Inflammatory macrophage treated with lipopolysaccharide for 1 hour (primary cell): ENCODE measurements around the gene PMFBP1.

Experiments used
- DNase-seq, 2 donors: peaks; one replicate each; pipeline ENCODE4 v3.0.0-alpha.2; 2020 to 2022

Gene PMFBP1

DNA sequence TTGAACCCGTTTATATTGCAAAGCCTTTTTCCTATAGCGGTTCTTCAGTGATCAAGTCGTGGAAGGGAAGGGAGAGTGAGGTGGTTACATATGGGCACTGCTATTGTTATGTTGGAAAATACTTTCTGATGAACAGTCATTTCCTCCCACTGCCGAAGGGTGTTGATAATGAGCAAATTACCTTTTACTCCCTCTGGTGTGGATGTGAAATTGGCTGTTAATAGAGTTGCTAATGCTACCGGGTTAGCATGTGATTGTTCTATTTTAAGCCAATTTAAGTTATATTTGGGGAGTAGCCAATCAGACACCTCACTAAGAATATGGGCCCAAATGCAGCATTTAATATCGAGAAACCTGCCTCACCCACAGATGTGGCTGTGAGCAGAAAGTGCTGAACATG lies 15.6 kb upstream of the PMFBP1 start:
- DNase-seq = no peak

DNA sequence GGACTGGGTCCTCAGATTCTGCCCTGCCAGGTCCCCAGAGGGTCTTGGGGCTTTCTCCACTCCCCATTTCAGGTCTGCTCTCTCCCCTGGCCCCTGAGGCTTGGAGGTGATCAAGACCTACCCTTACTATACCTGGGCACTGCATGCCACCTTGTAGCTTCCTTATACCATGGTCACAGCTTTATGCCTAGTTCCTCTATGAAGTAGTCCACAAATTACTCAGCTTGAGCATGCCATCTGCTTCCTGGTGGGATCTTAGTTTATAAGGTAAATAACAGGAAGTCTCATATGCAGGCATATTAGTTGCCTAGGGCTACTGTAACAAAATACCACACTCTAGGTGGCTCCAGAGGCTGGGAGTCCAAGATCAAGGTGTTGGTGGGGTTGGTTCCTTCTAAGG lies 11.0 kb upstream of the PMFBP1 start:
- DNase-seq = no peak

DNA sequence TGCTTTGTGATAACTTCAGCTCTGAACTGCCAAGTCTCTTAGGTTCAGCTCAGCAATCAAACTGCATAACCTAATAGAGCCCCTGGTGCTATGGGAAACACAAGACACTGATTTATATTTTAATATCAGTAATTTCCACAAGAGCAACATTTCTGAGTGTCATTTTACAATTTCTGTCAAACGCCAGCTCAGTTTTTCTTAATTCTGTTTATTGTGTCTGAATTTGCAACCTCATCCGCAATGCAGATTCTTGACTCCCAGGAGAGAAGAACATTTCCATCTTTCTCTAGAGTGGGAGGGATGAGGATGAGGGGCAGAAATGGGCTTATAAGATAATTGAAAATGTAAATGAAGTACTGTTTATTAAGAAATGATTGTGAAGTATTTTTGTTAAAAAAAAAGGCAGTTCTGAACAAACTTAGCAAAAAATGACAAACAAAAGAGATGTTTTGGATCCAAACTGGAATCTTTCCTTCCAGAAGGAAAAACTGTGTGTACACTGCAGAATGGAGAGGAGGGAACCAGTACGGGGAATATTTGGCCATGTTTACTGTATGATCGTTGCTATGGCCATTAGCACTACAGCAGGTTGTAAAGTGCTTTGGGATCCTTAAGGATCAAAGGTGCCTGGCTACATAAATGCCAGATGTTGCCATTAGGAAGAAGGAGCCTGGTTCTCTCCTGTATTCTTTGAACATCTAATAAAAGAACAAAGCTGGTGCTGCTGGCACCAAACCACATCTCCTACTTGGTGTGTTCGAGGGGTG lies 7.4 kb upstream of the PMFBP1 start:
- DNase-seq = no peak

DNA sequence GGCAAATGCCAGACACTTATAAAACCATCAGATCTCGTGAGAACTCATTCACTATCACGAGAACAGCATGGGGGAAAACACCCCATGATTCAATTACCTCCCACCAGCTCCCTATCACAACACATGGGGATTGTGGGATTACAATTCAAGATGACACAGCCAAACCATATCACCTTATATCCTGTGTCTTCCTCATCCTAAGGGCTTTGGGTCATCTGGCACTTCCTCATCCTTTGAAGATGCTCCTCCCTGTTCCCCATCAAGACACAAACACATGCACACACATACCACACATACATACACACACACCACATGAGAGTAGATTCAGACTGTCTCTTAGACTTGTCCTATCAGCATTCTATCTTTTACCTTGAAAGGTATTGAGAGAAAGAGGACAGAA lies 2.8 kb upstream of the PMFBP1 start:
- no peak for DNase-seq

DNA sequence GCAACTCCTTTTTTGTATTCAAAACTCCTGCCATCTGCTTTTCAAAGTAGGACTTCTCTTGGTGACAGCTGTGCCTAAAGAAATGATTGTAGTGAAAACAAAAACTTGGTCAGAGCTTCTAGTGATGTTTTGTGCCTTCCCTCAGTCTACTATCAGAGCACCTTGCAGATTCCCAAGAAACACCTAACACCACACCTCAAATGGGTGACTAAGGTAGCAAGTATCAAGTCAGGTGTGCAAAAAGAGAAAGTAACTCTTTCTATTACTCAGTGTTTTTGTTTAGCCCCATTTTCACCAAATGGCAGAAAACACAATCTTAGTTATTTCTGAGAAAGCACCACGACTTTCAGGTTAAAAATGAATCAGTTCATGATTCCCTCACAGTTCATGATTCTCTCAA lies 2.0 kb upstream of the PMFBP1 start:
- no peak for DNase-seq

DNA sequence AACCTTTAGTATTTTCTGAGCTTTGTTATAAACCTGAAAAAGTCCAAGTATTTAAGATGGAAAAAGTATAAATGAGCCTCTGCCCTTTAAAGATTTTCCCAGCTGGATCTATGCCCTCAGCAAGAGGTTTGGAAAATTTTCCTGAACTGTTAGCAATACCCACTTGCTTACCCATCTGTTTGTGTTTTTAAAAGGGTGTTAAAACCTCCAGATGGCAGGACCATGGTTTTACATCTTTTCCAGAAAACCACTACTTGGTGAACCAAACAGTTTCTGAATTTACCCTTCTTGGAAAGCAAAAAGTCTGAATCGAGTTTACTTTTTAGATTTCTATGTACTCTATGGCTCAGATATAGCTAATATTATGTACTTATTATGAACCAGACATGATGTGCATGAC lies 719 bp downstream of the PMFBP1 start:
- no peak for DNase-seq

DNA sequence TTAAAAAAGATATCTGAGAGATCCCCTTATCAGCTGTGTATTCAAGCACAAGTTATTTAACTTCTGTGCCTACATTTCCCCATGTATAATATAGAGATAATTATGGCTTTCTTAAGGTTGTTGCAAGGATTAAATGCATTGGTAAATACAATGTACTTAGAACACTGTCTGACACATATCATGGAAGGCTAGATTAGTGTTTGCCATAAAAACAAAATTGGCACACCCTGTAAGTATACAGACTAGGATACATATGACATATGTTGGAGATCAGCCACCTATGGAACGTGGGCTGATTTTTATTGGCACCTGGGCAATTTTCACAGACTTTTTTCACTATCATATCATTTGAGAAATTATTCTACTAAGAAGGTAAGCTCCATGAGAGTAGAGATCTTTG lies 2.2 kb downstream of the PMFBP1 start:
- no peak for DNase-seq

DNA sequence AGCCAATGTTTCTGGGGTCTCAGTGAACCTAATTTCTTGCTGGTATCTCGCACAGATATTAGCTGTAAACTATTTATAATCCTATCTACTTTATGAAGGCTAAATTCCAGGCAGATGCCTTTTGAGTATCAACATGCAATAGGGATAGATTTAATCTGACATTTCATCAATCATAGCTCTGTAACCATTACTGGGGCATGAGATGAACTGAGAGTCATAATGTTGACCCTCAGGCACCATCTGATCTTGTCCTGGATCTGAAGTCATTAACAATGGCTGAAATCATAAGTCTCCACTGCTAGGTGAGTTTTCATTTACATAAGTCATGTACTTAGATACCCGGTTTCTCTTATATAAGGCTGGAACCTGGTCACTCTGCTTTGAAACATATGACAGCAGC lies 3.6 kb downstream of the PMFBP1 start:
- DNase-seq = no peak

DNA sequence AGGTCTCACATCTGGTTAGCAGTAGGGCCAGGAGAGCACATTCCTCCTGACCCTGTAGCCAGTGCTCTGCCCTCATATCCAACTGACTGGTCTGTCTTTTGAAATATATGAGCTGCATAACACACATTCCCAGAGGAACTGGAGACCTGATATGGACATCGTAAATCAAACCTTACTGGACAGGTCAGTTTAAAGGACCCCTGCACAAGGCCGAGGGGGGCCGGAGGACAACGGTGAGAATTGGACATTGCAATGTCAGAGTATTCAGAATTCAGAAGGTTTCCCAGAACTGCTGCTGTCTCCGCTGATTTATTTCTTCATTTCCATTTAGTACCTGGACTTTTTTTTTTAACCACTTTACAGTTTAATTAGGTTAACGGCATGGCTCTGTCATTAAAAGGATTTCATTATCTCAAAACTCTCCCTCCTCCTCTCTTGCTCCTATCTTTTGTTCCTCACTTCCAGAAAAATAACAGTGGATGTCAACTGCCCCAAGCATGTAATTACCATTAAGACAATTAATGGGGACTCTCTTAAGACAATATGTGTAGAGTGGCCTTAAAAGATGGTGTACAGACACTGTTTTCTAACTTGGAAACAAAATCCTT lies 4.9 kb downstream of the PMFBP1 start:
- DNase-seq = no peak

DNA sequence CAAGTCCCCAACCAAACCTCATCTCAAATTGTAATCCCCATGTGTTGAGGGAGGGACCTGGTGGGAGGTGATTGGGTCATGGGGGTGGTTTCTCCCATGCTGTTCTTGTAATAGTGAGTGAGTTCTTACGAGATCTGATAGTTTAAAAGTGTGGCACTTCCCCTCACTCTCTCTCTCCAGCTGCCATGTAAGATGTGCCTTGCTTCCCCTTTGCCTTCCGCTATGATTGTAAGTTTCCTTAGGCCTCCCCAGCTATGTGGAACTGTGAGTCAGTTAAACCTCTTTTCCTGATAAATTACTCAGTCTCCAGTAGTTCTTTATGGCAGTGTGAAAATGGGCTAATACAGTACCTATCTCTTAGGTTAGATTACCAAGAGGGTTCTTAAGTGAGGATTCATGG lies 5.8 kb downstream of the PMFBP1 start:
- peak in 1 of 2 donors; percentile 27 for DNase-seq

DNA sequence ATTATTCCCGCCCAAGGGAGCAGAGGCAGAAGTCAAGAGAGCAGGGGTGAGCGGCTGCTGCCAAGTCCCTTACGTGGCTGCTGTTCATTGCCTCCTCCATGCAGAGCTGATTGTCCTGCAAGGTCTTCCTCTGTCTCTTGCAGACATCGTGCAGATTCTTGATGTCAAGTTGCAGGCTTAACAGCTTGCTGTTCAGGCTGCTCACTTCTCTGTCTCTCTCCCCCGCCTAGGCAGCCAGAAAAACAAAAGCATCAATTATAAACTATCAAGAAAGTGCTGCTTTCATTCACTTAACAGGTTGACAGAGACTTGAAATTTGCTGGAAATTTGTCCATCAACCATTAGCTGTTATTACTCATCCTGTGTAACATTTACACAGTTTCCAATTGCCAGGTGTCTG lies 7.3 kb downstream of the PMFBP1 start:
- no peak for DNase-seq

DNA sequence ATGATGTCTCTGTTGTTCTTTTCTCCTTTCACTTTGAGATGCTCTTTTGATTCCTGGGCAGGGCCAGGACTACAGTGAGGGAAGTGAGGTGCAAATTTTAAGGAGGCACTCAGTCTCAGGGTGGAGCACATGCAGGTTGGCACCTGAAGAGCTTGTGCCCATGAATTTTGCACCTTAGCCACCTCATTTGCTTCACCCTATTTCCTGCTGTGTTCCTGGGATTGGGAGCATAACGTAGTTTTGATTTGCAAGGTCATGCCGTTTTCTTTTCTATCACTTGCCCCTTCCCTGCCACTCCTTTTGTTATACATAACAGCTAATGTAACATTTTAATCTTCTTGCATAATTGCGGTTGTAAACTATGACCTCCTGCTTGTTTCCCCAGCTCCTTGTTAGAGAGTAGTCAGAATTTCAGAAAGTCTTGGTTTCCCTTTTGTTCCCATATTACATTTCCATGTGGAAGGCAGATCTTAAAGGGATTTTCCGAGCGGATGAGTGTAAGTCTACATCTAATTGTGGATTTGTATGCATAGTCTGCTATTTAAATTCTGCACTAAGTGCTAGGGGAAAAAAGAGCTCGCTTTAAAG lies 9.8 kb downstream of the PMFBP1 start:
- no peak for DNase-seq

DNA sequence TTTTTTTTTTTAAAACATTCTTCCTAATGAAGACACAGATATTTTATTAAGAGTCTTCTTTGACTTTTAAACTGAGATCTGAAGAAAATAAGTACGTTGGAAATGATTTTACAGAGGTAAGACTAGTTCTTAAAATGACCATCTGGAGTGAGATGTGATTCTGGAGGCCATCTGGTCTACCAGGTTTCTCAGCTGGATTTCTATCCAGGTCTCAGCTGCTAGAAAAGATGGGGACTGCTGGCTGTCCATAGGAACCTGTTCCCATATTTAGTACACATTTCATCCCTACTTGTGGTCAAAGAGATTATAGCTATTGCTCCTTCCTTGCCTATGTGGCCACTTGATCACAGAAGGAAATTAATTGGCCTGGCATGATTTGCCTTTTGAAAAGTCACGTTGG lies 12.2 kb downstream of the PMFBP1 start:
- no peak for DNase-seq

DNA sequence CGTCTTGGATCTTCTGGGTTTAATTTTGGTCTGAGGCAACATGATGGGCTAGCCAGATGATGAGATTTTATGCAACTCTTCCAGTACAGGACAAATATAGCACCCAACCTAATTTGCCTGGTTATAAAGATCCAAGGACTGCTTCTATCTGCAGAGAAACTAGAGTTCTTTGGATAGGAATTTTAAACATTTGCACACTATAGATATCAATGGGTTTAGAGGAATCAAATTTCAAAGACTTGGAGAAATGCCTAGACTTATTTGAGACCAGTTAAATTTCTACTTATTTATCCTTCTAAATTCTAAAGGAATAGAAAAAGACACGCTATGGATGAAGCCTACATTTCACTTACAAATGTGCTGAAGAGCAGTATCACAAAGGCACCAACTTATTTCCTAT lies 12.6 kb downstream of the PMFBP1 start:
- DNase-seq = no peak

DNA sequence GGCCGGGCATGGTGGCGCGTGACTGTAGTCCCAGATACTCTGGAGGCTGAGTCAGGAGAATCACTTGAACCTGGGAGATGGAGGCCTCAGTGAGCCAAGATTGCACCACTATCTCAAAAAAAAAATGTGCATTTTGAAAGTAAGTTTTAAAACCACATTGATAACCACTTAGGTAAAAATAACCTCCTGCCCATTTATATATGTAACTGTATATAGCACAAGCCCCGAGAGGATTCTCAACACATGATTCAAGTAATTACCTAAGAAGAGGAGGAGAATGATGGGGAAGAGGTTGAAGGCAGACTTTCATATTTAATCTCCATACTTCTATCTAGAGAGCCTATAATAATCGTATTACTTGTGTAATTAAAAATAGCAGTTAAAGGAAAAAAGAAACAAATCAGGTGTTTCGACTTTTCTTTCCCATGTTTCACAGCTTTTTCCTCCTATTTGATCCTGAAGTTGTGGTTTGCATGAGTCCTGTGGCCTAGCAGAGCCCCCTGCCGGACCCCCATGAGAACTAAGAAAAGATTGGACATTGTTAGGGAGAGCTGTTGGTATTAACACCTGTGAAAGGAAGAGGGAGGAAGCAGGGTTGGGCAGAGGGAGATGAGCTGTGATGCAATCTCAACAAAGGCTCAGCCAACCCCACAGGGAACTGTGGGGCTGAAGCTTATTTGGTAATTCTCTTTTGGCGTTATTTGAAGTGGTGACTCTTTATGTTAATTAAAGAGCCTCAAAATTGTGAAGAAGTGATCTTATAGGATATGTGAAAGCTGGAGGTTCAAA lies 22.1 kb downstream of the PMFBP1 start:
- DNase-seq = no peak

DNA sequence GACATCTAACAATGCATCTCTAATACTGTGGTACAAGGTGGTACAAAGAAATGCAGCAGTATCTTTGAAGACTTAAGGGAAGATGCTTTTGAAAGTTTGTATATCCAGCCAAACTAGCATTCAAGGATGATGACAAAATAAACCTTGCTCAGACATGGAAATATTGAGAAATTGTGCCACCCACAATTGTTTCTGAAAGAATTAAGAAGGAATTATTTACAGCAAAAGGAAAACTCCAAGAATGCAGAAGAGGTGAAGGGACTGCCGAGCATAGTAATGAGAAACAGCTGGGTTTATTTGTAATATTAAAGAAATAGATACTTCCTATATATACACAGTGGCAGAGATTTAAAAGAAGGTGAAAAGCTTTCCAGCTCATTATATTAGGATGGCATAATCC lies 29.5 kb downstream of the PMFBP1 start:
- peak; percentile 49 to 63 for DNase-seq

DNA sequence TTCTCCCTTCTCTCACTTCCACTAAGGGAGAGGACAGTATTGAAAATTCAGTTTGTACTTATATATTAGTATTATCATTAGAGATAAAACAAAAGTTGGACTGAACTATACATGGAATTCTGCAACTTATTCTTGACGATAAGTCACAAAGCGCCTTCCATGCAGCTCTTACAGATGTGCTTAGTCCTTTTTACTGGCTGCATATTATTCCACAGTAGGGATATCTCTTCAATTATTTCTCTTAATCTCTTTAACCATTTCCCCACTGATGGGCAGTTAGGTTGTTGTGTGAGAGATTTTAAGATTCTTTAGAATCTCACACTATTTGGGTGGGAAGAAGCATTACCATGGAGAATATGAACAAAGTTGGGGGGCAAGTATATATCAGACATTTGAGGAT lies 32.0 kb downstream of the PMFBP1 start:
- no peak for DNase-seq

DNA sequence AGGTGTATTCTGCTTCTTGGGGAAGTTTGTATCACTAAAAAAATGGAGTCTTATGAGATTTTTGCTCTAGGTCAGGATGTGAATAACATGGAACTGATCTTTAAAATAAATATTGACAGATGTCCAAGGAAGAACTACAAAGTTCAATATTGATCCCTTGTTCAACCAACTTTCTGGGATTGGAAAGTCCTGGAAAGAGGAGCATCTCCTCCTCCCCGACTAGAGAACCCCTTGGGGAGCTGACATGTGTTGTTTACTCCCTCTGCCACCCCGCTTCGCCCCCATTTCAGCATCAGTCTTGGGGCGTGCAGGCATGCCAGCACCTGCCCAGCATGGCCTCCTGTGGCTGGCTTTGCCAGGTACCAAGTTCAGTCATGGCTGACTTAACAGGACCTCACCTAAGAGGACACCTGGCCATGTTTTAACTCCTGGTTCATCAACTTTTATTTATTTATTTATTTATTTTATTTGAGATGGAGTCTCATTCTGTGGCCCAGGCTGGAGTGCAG lies 33.8 kb downstream of the PMFBP1 start:
- no peak for DNase-seq

DNA sequence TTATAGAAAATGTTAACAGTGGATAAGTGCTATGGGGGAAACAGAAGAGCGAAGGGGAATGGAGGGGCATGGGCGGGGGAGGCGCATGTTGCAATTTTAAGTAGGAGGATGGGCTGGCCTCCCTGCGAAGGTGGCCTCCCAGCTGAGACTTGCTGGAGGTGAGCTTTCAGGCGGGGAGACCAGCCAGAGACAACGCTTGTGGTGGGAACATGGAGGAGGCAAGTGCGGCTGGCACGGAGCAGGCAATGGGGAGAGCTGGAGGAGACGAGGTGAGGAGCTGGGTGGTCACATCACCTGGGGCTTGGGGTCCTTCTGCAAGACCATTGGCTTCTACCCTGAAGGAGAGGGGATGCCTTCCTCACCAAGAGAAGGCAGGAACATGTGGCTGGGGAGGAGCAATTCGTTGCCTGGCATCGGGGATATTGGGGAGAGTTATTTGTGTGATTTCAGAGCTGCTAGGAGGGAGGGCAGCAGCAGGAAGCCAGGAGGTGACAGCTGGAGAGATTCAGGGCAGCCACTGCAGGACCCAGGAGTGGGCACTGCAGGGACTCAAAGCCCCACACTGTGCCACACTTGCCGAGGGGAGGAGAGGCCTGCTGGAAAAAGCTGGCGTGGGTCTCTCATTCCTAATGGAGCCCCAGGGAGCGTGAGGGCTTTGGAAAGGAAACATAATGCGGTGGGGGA lies 34.4 kb downstream of the PMFBP1 start:
- no peak for DNase-seq

DNA sequence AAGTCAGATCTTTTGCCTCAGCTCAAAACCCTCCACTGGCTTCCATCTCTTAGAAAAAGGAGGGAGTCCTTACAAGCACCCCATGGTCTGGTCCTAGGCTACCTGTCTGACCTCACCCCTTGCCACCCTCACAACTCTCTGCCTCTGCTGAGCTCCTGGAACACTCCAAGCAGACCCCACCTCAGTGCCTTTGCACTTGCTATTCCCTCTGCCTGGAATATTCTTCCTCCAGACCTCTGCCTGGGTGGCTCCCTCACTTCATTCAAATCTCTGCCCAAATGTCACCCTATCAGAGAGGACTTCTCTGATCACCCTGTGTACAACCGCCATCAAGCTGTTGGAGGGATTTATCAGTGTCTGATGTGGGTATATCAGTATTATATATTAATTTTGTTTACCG lies 37.4 kb downstream of the PMFBP1 start:
- DNase-seq = no peak

DNA sequence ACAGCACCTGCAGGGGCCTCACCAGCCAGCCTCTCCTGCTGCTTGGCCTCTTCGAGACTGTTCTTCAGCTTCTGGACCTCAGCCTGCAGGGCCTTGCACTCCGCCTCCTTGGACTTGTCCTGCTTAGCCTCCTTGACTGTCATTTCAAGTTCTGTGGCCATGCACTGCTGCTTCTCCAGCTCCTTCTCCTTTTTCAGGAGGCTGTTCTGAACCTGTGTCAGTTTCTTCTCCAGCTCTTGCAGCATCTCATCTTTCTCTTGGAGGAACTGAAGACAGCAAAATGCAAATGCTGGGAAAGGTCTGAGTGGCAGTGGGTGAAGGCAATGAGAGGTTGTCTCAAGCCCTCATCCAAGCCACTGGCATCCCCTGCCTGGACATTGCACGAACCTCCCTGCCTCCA lies 39.2 kb downstream of the PMFBP1 start:
- DNase-seq = peak; percentile 37

DNA sequence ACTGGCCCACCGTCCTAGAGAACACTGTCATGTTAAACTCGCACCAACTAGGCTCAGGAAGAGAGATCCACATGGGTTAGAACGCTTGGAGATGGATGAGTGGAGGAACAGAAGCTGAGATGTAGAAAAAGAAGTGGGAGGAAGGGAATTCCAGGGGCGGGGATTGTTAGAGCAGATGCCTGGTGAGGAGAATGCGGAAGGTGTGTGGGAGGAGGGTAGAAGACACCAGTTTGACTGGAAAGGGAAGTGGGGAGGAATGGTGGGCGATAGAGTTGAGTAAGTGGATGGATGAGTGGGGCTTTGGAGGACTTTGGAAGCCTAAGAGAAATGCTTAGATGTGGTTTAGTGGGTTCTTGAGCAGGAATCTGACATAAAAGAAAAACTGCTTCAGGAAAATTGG lies 40.9 kb downstream of the PMFBP1 start:
- DNase-seq = peak; percentile 94 to 98
